HFFc6 (cell line): ENCODE measurements around the gene SLC38A4. TPM values are rescaled to one million over a fixed set of nuclear protein-coding genes. Genes with fewer than 3 reads are reported as not detected.

Source experiments
- DNase-seq: peaks from one replicate; pipeline ENCODE4 v3.0.0-alpha.2; 2018
- H3K27ac Mint-ChIP-seq: 2 replicates; pipeline ENCODE4 v1.8.0; 2020; ENCODE audit warnings: mild to moderate bottlenecking, mixed read lengths
- H3K27me3 Mint-ChIP-seq: 2 replicates; pipeline ENCODE4 v1.8.0; 2021; ENCODE audit warnings: mild to moderate bottlenecking, moderate library complexity, mixed read lengths; ENCODE audit not compliant: insufficient read depth
- H3K36me3 Mint-ChIP-seq: 2 replicates; pipeline ENCODE4 v1.8.0; 2021; ENCODE audit warnings: low read depth, mixed read lengths
- H3K4me1 Mint-ChIP-seq: 2 replicates; pipeline ENCODE4 v1.8.0; 2020; ENCODE audit warnings: low read depth, mixed read lengths
- H3K4me3 Mint-ChIP-seq: 2 replicates; pipeline ENCODE4 v1.8.0; 2020; ENCODE audit warnings: mild to moderate bottlenecking, moderate library complexity, mixed read lengths
- H3K9me3 Mint-ChIP-seq: 2 replicates; pipeline ENCODE4 v1.8.0; 2020; ENCODE audit warnings: mild to moderate bottlenecking, mixed read lengths
- CTCF ChIP-seq: fragments of 200-600 bp; sonication (generic); IDR thresholded peaks from 2 replicates; pipeline ENCODE4 v1.5.0; 2021; ENCODE audit warnings: antibody characterized with exemption, mild to moderate bottlenecking
- total RNA-seq, 6 experiments: library from RNA; stranded (reverse); fragmentation: NEBNext Ultra II Directional; extraction: Animal tissue kit (Norgen Biotek cat#: 25700); gene quantifications; 2 replicates in 1 of 6; 3 replicates in 5 of 6; pipeline ENCODE4 v1.2.3, GENCODE V29; 2021

SLC38A4 gene
- total RNA-seq, 6 experiments from 2014 or later: 8.5 to 14.2 (median 10.7) TPM

- Mint-ChIP-seq H3K4me3 (no peak overlapping the region), H3K9me3 (peaks cover 5% of the 10 kb centered on the region; the same call in 1 of the 2 replicates), H3K4me1 (peaks cover 24% of the 10 kb centered on the region)
Measured at GRCh38 chr12:46795988-46796387, 29.8 kb downstream of the SLC38A4 start.

GRCh38 chr12:46794593-46795190 lies 31.1 kb downstream of the SLC38A4 start:
- no peak for TF ChIP-seq CTCF
- Mint-ChIP-seq H3K27ac (no peak overlapping the region), H3K9me3 (peaks cover 5% of the 10 kb centered on the region; the same call in 1 of the 2 replicates), H3K36me3 (peaks cover 39% of the 10 kb centered on the region), H3K4me1 (peaks cover 20% of the 10 kb centered on the region), H3K4me3 (no peak overlapping the region), H3K27me3 (peaks cover 2% of the 10 kb centered on the region; the same call in 1 of the 2 replicates)
- DNase-seq: no peak

More at GRCh38 chr12:46795988-46796387, 29.8 kb downstream of the SLC38A4 start:
- H3K36me3 Mint-ChIP-seq: peaks cover 35% of the 10 kb centered on the region
- peaks cover 2% of the 10 kb centered on the region; the same call in 1 of the 2 replicates for H3K27me3 Mint-ChIP-seq
- no peak for DNase-seq
- H3K27ac Mint-ChIP-seq: no peak overlapping the region
- TF ChIP-seq CTCF: no peak

GRCh38 chr12:46792925-46793324 lies 32.9 kb downstream of the SLC38A4 start:
- Mint-ChIP-seq H3K9me3 (peaks cover 5% of the 10 kb centered on the region; the same call in 1 of the 2 replicates), H3K27me3 (peaks cover 2% of the 10 kb centered on the region; the same call in 1 of the 2 replicates), H3K4me3 (no peak overlapping the region), H3K27ac (no peak overlapping the region), H3K4me1 (peaks cover 35% of the 10 kb centered on the region), H3K36me3 (peaks cover 35% of the 10 kb centered on the region)
- TF ChIP-seq CTCF: no peak
- no peak for DNase-seq

- no peak for TF ChIP-seq CTCF
- peaks cover 23% of the 10 kb centered on the region for H3K36me3 Mint-ChIP-seq
- no peak overlapping the region for H3K4me3 Mint-ChIP-seq
- H3K4me1 Mint-ChIP-seq: peaks cover 64% of the 10 kb centered on the region
- DNase-seq: no peak
- H3K27ac Mint-ChIP-seq: no peak overlapping the region
- H3K27me3 Mint-ChIP-seq: peaks cover 2% of the 10 kb centered on the region; the same call in 1 of the 2 replicates
- peaks cover 5% of the 10 kb centered on the region; the same call in 1 of the 2 replicates for H3K9me3 Mint-ChIP-seq
Measured at GRCh38 chr12:46790066-46790465, 35.7 kb downstream of the SLC38A4 start.

- Mint-ChIP-seq H3K9me3 (no peaks in the 10 kb centered on the region), H3K4me3 (0 out of 2 replicates have a peak overlapping the region, but pooled peaks have one; percentile 25), H3K36me3 (peaks cover 19% of the 10 kb centered on the region), H3K27ac (peak overlapping the region; percentile 70), H3K27me3 (peaks cover 2% of the 10 kb centered on the region; the same call in 1 of the 2 replicates), H3K4me1 (peaks cover 66% of the 10 kb centered on the region)
- TF ChIP-seq CTCF: no peak
- peak; percentile 12 for DNase-seq
Measured at GRCh38 chr12:46788072-46788887, 37.5 kb downstream of the SLC38A4 start.
